Nephron (organoid): Measurements from ENCODE around the gene FIG4.

ENCODE experiments used
- H3K27ac Mint-ChIP-seq, 3 experiments: 2 replicates each; pipeline ENCODE4 v1.8.0; 2020; ENCODE audit warnings: mixed read lengths in 3 of 3, mild to moderate bottlenecking in 2 of 3, moderate library complexity in 1 of 3
- H3K27me3 Mint-ChIP-seq: 2 replicates; pipeline ENCODE4 v1.8.0; 2021; ENCODE audit warnings: low read depth, mild to moderate bottlenecking, moderate library complexity, mixed read lengths
- H3K36me3 Mint-ChIP-seq: 2 replicates; pipeline ENCODE4 v1.8.0; 2020; ENCODE audit warnings: low read depth, mixed read lengths
- H3K4me1 Mint-ChIP-seq: 2 replicates; pipeline ENCODE4 v1.8.0; 2020; ENCODE audit warnings: mixed read lengths
- H3K4me3 Mint-ChIP-seq, 3 experiments: 2 replicates each; pipeline ENCODE4 v1.8.0; 2020; ENCODE audit warnings: mild to moderate bottlenecking in 3 of 3, mixed read lengths in 3 of 3, moderate library complexity in 2 of 3
- H3K9me3 Mint-ChIP-seq: 2 replicates; pipeline ENCODE4 v1.8.0; 2020; ENCODE audit warnings: mixed read lengths
- TF ChIP-seq, protein P1 (sequence below), 3 experiments: fragments of 200-600 bp; sonication (generic); IDR thresholded peaks; one replicate each; pipeline ENCODE4 v1.5.0; 2021; ENCODE audit warnings: antibody characterized with exemption in 3 of 3; ENCODE audit not compliant: unreplicated experiment in 3 of 3

The FIG4 gene

DNA sequence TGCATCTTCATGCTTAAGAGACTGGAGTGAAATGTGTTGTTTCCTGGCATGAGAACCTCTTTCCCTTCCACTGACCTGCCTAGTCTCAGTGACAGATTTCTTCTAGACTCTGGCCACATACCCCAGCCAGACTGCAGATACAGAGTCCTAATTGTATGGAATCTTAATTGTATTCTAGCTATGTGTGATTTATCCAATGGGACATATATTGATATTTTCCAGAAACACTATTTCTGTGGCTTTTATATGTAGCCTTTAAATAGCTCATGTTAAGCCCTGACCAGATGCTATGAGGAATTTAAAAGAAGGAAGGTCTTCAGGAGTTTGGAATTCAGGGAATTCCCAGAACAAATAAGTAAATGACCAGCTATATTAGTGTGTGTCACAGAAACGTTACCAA is 99.0 kb downstream of the FIG4 start:
- H3K9me3 Mint-ChIP-seq: no peaks in the 10 kb centered on the region
- no peaks in the 10 kb centered on the region for H3K27me3 Mint-ChIP-seq
- H3K4me3 Mint-ChIP-seq: no peak overlapping the region
- TF ChIP-seq, protein P1, sequence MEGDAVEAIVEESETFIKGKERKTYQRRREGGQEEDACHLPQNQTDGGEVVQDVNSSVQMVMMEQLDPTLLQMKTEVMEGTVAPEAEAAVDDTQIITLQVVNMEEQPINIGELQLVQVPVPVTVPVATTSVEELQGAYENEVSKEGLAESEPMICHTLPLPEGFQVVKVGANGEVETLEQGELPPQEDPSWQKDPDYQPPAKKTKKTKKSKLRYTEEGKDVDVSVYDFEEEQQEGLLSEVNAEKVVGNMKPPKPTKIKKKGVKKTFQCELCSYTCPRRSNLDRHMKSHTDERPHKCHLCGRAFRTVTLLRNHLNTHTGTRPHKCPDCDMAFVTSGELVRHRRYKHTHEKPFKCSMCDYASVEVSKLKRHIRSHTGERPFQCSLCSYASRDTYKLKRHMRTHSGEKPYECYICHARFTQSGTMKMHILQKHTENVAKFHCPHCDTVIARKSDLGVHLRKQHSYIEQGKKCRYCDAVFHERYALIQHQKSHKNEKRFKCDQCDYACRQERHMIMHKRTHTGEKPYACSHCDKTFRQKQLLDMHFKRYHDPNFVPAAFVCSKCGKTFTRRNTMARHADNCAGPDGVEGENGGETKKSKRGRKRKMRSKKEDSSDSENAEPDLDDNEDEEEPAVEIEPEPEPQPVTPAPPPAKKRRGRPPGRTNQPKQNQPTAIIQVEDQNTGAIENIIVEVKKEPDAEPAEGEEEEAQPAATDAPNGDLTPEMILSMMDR (IDR thresholded peaks at IDR 0.05; ENCODE audit: unreplicated experiment in 3 of 3): no peak
- H3K36me3 Mint-ChIP-seq: peaks cover 30% of the 10 kb centered on the region
- H3K4me1 Mint-ChIP-seq: peaks cover 43% of the 10 kb centered on the region
- peak overlapping the region in 2 of 3 experiments; percentile 31 to 49 for H3K27ac Mint-ChIP-seq

DNA sequence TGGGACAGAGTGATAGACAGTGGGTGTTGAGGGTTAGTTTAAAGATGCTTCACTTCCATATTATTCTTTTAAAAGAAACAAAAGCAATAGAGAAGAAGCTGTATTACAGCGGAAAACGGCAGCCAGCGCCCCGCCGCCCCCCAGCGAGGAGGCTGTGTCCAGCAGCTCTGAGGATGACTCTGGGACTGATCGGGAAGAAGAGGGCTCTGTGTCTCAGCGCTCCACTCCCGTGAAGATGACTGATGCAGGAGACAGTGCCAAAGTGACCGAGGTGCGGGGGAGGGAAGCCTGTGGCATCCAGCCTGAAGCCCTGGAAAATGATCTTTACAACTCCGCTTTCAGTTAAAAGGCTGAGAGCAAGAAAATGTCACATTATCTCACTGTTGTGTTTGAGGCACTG is 100.2 kb downstream of the FIG4 start:
- no peak overlapping the region for H3K27ac Mint-ChIP-seq
- no peak overlapping the region for H3K4me3 Mint-ChIP-seq
- TF ChIP-seq, protein P1 (IDR thresholded peaks at IDR 0.05; ENCODE audit: unreplicated experiment in 3 of 3): no peak
- no peaks in the 10 kb centered on the region for H3K27me3 Mint-ChIP-seq
- peaks cover 20% of the 10 kb centered on the region for H3K36me3 Mint-ChIP-seq
- no peaks in the 10 kb centered on the region for H3K9me3 Mint-ChIP-seq
- peaks cover 45% of the 10 kb centered on the region for H3K4me1 Mint-ChIP-seq

DNA sequence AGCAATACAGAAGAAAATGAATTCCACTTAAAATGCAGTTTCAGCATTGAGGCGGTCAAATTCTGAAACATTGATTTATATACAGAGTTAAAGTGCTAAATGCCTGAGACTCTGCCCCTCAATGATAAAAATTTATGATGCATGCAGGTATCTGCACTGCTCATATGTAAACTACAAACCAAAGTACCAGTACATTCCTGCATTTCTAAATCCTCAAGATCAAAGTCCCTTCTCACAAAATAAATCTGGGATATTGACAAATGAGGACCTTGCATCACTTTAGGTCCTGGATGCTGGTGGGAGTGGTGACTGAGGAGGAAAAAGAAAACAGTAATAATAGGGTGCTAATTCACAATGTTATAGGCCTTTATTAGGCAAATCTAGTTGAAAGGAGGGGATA is 101.9 kb downstream of the FIG4 start:
- Mint-ChIP-seq H3K27ac (no peak overlapping the region), H3K27me3 (no peaks in the 10 kb centered on the region), H3K9me3 (no peaks in the 10 kb centered on the region), H3K4me3 (no peak overlapping the region), H3K4me1 (peaks cover 44% of the 10 kb centered on the region), H3K36me3 (peaks cover 14% of the 10 kb centered on the region)
- TF ChIP-seq, protein P1 (IDR thresholded peaks at IDR 0.05; ENCODE audit: unreplicated experiment in 3 of 3): no peak

DNA sequence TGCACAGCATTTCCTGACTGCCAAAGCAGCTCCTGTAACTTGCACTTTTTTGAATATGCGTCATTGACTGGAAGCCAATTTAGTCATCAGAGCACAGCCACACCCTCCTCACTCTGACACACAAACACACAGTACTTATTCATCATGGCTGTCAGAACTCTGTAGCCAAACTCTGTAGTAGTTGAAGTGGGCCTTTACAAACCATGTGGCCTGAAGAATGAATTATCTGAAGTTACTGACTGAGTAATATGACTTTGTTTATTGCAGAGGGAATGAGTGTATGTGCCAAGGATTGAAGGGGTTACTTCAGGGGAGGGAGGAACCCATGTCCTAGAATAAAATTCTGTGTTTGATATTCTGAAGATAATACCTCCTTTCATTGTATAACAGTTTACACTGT is 102.7 kb downstream of the FIG4 start:
- TF ChIP-seq, protein P1 (IDR thresholded peaks at IDR 0.05; ENCODE audit: unreplicated experiment in 3 of 3): no peak
- Mint-ChIP-seq H3K9me3 (no peaks in the 10 kb centered on the region), H3K27me3 (no peaks in the 10 kb centered on the region), H3K36me3 (peaks cover 10% of the 10 kb centered on the region), H3K4me3 (no peak overlapping the region), H3K4me1 (peaks cover 36% of the 10 kb centered on the region), H3K27ac (peak overlapping the region in 2 of 3 experiments; percentile 38 to 81)

DNA sequence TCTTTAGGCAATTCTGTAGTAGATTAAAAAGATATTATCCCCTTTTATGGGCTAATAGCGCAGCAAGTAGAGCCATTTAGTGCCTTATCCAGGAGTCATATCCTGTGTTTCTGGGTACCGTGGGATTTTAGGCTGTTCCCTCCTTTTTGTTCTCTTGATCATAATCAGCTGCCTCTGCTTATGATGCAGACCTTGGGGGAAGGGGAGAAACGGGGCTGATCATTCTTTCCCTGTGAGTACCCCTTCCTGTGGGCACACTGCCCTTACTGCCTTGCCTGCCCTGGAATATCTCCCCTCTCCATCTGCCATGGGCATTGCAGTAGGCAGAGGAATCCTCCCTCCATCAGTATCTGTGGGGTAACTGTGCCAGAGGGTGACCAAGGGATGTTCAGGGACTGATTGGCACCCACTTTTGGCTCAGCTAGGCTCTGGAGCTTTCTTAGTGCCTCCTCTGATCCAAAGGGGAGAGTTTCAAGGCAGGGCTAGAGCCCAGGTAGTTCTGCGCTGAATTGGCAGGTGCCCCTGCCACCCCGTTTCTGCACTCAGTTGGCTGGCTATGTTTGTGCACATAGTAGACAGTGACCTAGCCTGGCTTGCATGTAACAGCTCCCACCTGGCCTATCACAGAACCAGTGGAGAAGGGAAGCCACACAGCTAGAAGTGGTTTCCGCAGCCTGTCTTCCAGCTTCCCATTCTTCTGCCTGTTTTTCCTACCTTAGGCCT is 103.3 kb downstream of the FIG4 start:
- TF ChIP-seq, protein P1 (IDR thresholded peaks at IDR 0.05; ENCODE audit: unreplicated experiment in 3 of 3): no peak
- Mint-ChIP-seq H3K27me3 (no peaks in the 10 kb centered on the region), H3K9me3 (no peaks in the 10 kb centered on the region), H3K4me3 (no peak overlapping the region), H3K36me3 (peaks cover 4% of the 10 kb centered on the region), H3K4me1 (peaks cover 35% of the 10 kb centered on the region), H3K27ac (peak overlapping the region; percentile 39 to 81 (median 65))

DNA sequence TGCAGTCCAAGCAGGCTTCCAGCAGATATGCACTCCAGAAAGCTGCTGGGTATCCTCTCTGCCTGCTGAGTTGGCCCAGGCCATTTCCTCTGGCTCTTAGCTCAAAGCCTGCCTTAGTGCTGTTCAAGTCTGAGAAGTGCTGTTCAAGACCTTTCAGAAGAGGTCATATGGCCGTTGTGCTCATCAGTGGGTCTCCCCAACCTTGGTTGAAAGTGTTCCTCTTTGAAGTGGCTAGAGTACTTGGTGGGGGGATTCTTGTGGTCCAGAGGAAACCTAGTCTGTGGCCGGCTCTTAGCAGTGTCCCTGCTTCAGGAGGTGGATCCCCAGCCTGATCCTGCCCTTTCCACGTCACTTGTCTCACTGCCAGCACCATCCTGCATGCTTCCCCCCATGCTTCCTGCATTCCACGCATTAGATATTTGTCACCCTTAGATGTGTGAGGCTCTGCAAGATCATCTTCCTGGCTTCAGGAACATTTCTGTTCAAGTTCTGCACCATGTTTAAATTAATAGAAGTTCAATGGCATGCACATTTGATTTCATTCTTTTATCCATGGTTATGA is 105.0 kb downstream of the FIG4 start:
- Mint-ChIP-seq H3K4me1 (peaks cover 23% of the 10 kb centered on the region), H3K9me3 (no peaks in the 10 kb centered on the region), H3K36me3 (peaks cover 8% of the 10 kb centered on the region), H3K4me3 (no peak overlapping the region), H3K27ac (peak overlapping the region in 1 of 3 experiments; percentile 30), H3K27me3 (no peaks in the 10 kb centered on the region)
- TF ChIP-seq, protein P1 (IDR thresholded peaks at IDR 0.05; ENCODE audit: unreplicated experiment in 3 of 3): no peak
